Endothelial cell (in vitro differentiated cells): ENCODE measurements around the gene NXN. TPM values are rescaled to one million over a fixed set of nuclear protein-coding genes. Genes with fewer than 3 reads are reported as not detected.
A peak's percentile ranks its signal among the peaks of the same experiment; 100 is the strongest.

ENCODE experiments used
- DNase-seq: peaks from one replicate; pipeline ENCODE4 v3.0.0; 2021; ENCODE audit warnings: low spot score
- H3K27ac Mint-ChIP-seq: one replicate; pipeline ENCODE4 v1.8.0; 2021; ENCODE audit warnings: mixed read lengths, inconsistent platforms; ENCODE audit not compliant: unreplicated experiment
- H3K27me3 Mint-ChIP-seq: one replicate; pipeline ENCODE4 v1.8.0; 2021; ENCODE audit warnings: mild to moderate bottlenecking, moderate library complexity, mixed read lengths, inconsistent platforms; ENCODE audit not compliant: unreplicated experiment
- H3K36me3 Mint-ChIP-seq: one replicate; pipeline ENCODE4 v1.8.0; 2021; ENCODE audit warnings: mild to moderate bottlenecking, low read depth, mixed read lengths, inconsistent platforms; ENCODE audit not compliant: unreplicated experiment
- H3K4me1 Mint-ChIP-seq: one replicate; pipeline ENCODE4 v1.8.0; 2021; ENCODE audit warnings: mild to moderate bottlenecking, mixed read lengths, inconsistent platforms; ENCODE audit not compliant: unreplicated experiment
- H3K4me3 Mint-ChIP-seq: one replicate; pipeline ENCODE4 v1.8.0; 2021; ENCODE audit warnings: mild to moderate bottlenecking, mixed read lengths, inconsistent platforms; ENCODE audit not compliant: unreplicated experiment
- H3K9me3 Mint-ChIP-seq: one replicate; pipeline ENCODE4 v1.8.0; 2021; ENCODE audit warnings: mixed read lengths, inconsistent platforms; ENCODE audit not compliant: unreplicated experiment
- CTCF ChIP-seq: fragments of 200-600 bp; sonication (generic); IDR thresholded peaks from one replicate; pipeline ENCODE4 v1.5.0; 2021; ENCODE audit warnings: antibody characterized with exemption; ENCODE audit not compliant: unreplicated experiment
- total RNA-seq: library from RNA; stranded (reverse); fragmentation: NEBNext Ultra II Directional; extraction: Animal tissue kit (Norgen Biotek cat#: 25700); gene quantifications from one replicate; pipeline ENCODE4 v1.2.1, GENCODE V29; 2021; ENCODE audit not compliant: unreplicated experiment

The NXN gene
- total RNA-seq, 1 donor from 2014 or later = 53.9 TPM

GRCh38 chr17:850851-851763 lies 128.5 kb downstream of the NXN start:
- Mint-ChIP-seq H3K4me1 (peaks cover 43% of the 10 kb centered on the region), H3K27me3 (peaks cover 6% of the 10 kb centered on the region), H3K4me3 (peak overlapping the region; percentile 49), H3K9me3 (no peaks in the 10 kb centered on the region), H3K27ac (no peak overlapping the region), H3K36me3 (no peaks in the 10 kb centered on the region)
- TF ChIP-seq CTCF = no peak
- no peak for DNase-seq

- Mint-ChIP-seq H3K9me3 (no peaks in the 10 kb centered on the region), H3K4me1 (peaks cover 45% of the 10 kb centered on the region), H3K27me3 (peaks cover 9% of the 10 kb centered on the region), H3K27ac (no peak overlapping the region), H3K36me3 (peaks cover 3% of the 10 kb centered on the region), H3K4me3 (peak overlapping the region; percentile 49)
- DNase-seq = no peak
- TF ChIP-seq CTCF = no peak
Measured at GRCh38 chr17:850086-850850, 129.3 kb downstream of the NXN start.

GRCh38 chr17:848402-848801 lies 131.2 kb downstream of the NXN start:
- TF ChIP-seq CTCF = no peak
- H3K4me3 Mint-ChIP-seq = no peak overlapping the region
- peaks cover 7% of the 10 kb centered on the region for H3K36me3 Mint-ChIP-seq
- no peak overlapping the region for H3K27ac Mint-ChIP-seq
- peaks cover 9% of the 10 kb centered on the region for H3K27me3 Mint-ChIP-seq
- peaks cover 48% of the 10 kb centered on the region for H3K4me1 Mint-ChIP-seq
- DNase-seq = no peak
- H3K9me3 Mint-ChIP-seq = no peaks in the 10 kb centered on the region

GRCh38 chr17:846901-847843 lies 132.4 kb downstream of the NXN start:
- Mint-ChIP-seq H3K27ac (peak overlapping the region; percentile 91), H3K36me3 (peaks cover 7% of the 10 kb centered on the region), H3K27me3 (peaks cover 9% of the 10 kb centered on the region), H3K9me3 (no peaks in the 10 kb centered on the region), H3K4me3 (peak overlapping the region; percentile 40), H3K4me1 (peaks cover 50% of the 10 kb centered on the region)
- DNase-seq = no peak
- no peak for TF ChIP-seq CTCF
